ENCODE data around the gene TBCB.
A peak's percentile ranks its signal among the peaks of the same experiment; 100 is the strongest.

TBCB gene

GRCh38 chr19:36090910-36091695, 24.2 kb upstream of the TBCB start:
- H2BK120ac ChIP-seq (ENCODE audit: low read depth, low read length), result no peak overlapping the region
- peaks cover 0 to 2% of the 10 kb centered on the region in 2 donors for H3K9me3 ChIP-seq (replicated peaks in 1 of 2; ENCODE audit: control insufficient read depth in 2 of 2, insufficient read depth in 1 of 2, low read depth in 1 of 2, low read length in 2 of 2)
- H2AK5ac ChIP-seq (ENCODE audit: low read depth, low read length), result no peak overlapping the region
- H4K8ac ChIP-seq (ENCODE audit: low read depth, low read length), result no peak overlapping the region
- no peak overlapping the region for H3K4ac ChIP-seq (ENCODE audit: low read length)
- H3K9ac ChIP-seq (ENCODE audit: low read depth, low read length, poor library complexity), result no peak overlapping the region
- no peak overlapping the region for H2BK15ac ChIP-seq (ENCODE audit: low read length)
- no peak overlapping the region for H3K18ac ChIP-seq (ENCODE audit: low read length)
- WGBS, 2 donors (ENCODE audit: extremely low coverage in 2 of 2, insufficient read length in 2 of 2, insufficient replicate concordance in 1 of 2), result no CpG with 5 or more reads among the region's 13 CpGs
- H3K27ac ChIP-seq (replicated peaks; ENCODE audit: low read length), result no peak overlapping the region
- H2BK5ac ChIP-seq (ENCODE audit: low read length), result no peak overlapping the region
- H4K91ac ChIP-seq (ENCODE audit: low read depth, low read length, poor library complexity), result no peak overlapping the region
- no peak overlapping the region for H3K23ac ChIP-seq (ENCODE audit: low read depth, low read length, poor library complexity)
- H3K4me1 ChIP-seq (ENCODE audit: control insufficient read depth in 2 of 2, insufficient read depth in 1 of 2, low read depth in 1 of 2, low read length in 2 of 2), result no peaks in the 10 kb centered on the region
- H3K79me1 ChIP-seq (ENCODE audit: low read depth, low read length), result no peaks in the 10 kb centered on the region
- no peak for DNase-seq (ENCODE audit: low spot score)
- no peak overlapping the region for H3K4me3 ChIP-seq (ENCODE audit: low read length in 2 of 2)
- H2AFZ ChIP-seq (ENCODE audit: low read length), result no peak overlapping the region
- H3K14ac ChIP-seq (ENCODE audit: low read length), result no peak overlapping the region
- H2BK12ac ChIP-seq (ENCODE audit: low read length), result no peak overlapping the region
- peaks cover 54 to 94% of the 10 kb centered on the region in 2 donors for H3K36me3 ChIP-seq (replicated peaks in 1 of 2; ENCODE audit: control insufficient read depth in 2 of 2, insufficient read depth in 2 of 2, low read length in 2 of 2)
- H3K27me3 ChIP-seq (ENCODE audit: control insufficient read depth in 3 of 3, insufficient read depth in 3 of 3, low read depth in 1 of 3, low read length in 3 of 3), result no peaks in the 10 kb centered on the region
- H3K4me2 ChIP-seq (ENCODE audit: insufficient read depth, low read length, poor library complexity, severe bottlenecking), result no peak overlapping the region

- H3K27me3 ChIP-seq (ENCODE audit: control insufficient read depth in 3 of 3, insufficient read depth in 3 of 3, low read depth in 1 of 3, low read length in 3 of 3), result no peaks in the 10 kb centered on the region
- no peak overlapping the region for H3K9ac ChIP-seq (ENCODE audit: low read depth, low read length, poor library complexity)
- H4K8ac ChIP-seq (ENCODE audit: low read depth, low read length), result no peak overlapping the region
- H2BK5ac ChIP-seq (ENCODE audit: low read length), result no peak overlapping the region
- no peak overlapping the region for H2AK5ac ChIP-seq (ENCODE audit: low read depth, low read length)
- no peak overlapping the region for H3K27ac ChIP-seq (replicated peaks; ENCODE audit: low read length)
- WGBS, 2 donors (ENCODE audit: extremely low coverage in 2 of 2, insufficient read length in 2 of 2, insufficient replicate concordance in 1 of 2), result no CpG with 5 or more reads among the region's 7 CpGs
- DNase-seq (ENCODE audit: low spot score), result no peak
- H3K18ac ChIP-seq (ENCODE audit: low read length), result peak overlapping the region; percentile 9
- no peak overlapping the region for H3K4ac ChIP-seq (ENCODE audit: low read length)
- no peak overlapping the region for H3K4me2 ChIP-seq (ENCODE audit: insufficient read depth, low read length, poor library complexity, severe bottlenecking)
- H3K79me1 ChIP-seq (ENCODE audit: low read depth, low read length), result no peaks in the 10 kb centered on the region
- no peak overlapping the region for H2BK15ac ChIP-seq (ENCODE audit: low read length)
- H3K9me3 ChIP-seq (replicated peaks in 1 of 2; ENCODE audit: control insufficient read depth in 2 of 2, insufficient read depth in 1 of 2, low read depth in 1 of 2, low read length in 2 of 2), result no peaks in the 10 kb centered on the region
- no peak overlapping the region for H2BK12ac ChIP-seq (ENCODE audit: low read length)
- peaks cover 0 to 8% of the 10 kb centered on the region in 2 donors for H3K4me1 ChIP-seq (ENCODE audit: control insufficient read depth in 2 of 2, insufficient read depth in 1 of 2, low read depth in 1 of 2, low read length in 2 of 2)
- H3K14ac ChIP-seq (ENCODE audit: low read length), result no peak overlapping the region
- no peak overlapping the region for H2AFZ ChIP-seq (ENCODE audit: low read length)
- H4K91ac ChIP-seq (ENCODE audit: low read depth, low read length, poor library complexity), result no peak overlapping the region
- peak overlapping the region in 1 of 2 donors; percentile 26 for H3K4me3 ChIP-seq (ENCODE audit: low read length in 2 of 2)
- H3K36me3 ChIP-seq (replicated peaks in 1 of 2; ENCODE audit: control insufficient read depth in 2 of 2, insufficient read depth in 2 of 2, low read length in 2 of 2), result peaks cover 50 to 94% of the 10 kb centered on the region in 2 donors
- H2BK120ac ChIP-seq (ENCODE audit: low read depth, low read length), result peak overlapping the region; percentile 27
- no peak overlapping the region for H3K23ac ChIP-seq (ENCODE audit: low read depth, low read length, poor library complexity)
Observed at GRCh38 chr19:36092566-36092965, 22.7 kb upstream of the TBCB start.

GRCh38 chr19:36093146-36093662, 22.1 kb upstream of the TBCB start:
- H2AK5ac ChIP-seq (ENCODE audit: low read depth, low read length), result no peak overlapping the region
- H3K9ac ChIP-seq (ENCODE audit: low read depth, low read length, poor library complexity), result no peak overlapping the region
- no peak overlapping the region for H4K8ac ChIP-seq (ENCODE audit: low read depth, low read length)
- no peak overlapping the region for H3K4ac ChIP-seq (ENCODE audit: low read length)
- peaks cover 0 to 8% of the 10 kb centered on the region in 2 donors for H3K4me1 ChIP-seq (ENCODE audit: control insufficient read depth in 2 of 2, insufficient read depth in 1 of 2, low read depth in 1 of 2, low read length in 2 of 2)
- no peak overlapping the region for H2BK5ac ChIP-seq (ENCODE audit: low read length)
- no peak overlapping the region for H2AFZ ChIP-seq (ENCODE audit: low read length)
- no peaks in the 10 kb centered on the region for H3K79me1 ChIP-seq (ENCODE audit: low read depth, low read length)
- no peak overlapping the region for H3K4me3 ChIP-seq (ENCODE audit: low read length in 2 of 2)
- peaks cover 47 to 94% of the 10 kb centered on the region in 2 donors for H3K36me3 ChIP-seq (replicated peaks in 1 of 2; ENCODE audit: control insufficient read depth in 2 of 2, insufficient read depth in 2 of 2, low read length in 2 of 2)
- no peak overlapping the region for H3K23ac ChIP-seq (ENCODE audit: low read depth, low read length, poor library complexity)
- H3K18ac ChIP-seq (ENCODE audit: low read length), result no peak overlapping the region
- no peak overlapping the region for H2BK15ac ChIP-seq (ENCODE audit: low read length)
- no peaks in the 10 kb centered on the region for H3K27me3 ChIP-seq (ENCODE audit: control insufficient read depth in 3 of 3, insufficient read depth in 3 of 3, low read depth in 1 of 3, low read length in 3 of 3)
- DNase-seq (ENCODE audit: low spot score), result no peak
- WGBS, 2 donors (ENCODE audit: extremely low coverage in 2 of 2, insufficient read length in 2 of 2, insufficient replicate concordance in 1 of 2), result no CpG with 5 or more reads among the region's 5 CpGs
- H3K14ac ChIP-seq (ENCODE audit: low read length), result no peak overlapping the region
- no peaks in the 10 kb centered on the region for H3K9me3 ChIP-seq (replicated peaks in 1 of 2; ENCODE audit: control insufficient read depth in 2 of 2, insufficient read depth in 1 of 2, low read depth in 1 of 2, low read length in 2 of 2)
- H4K91ac ChIP-seq (ENCODE audit: low read depth, low read length, poor library complexity), result no peak overlapping the region
- no peak overlapping the region for H2BK120ac ChIP-seq (ENCODE audit: low read depth, low read length)
- H2BK12ac ChIP-seq (ENCODE audit: low read length), result no peak overlapping the region
- H3K27ac ChIP-seq (replicated peaks; ENCODE audit: low read length), result no peak overlapping the region
- no peak overlapping the region for H3K4me2 ChIP-seq (ENCODE audit: insufficient read depth, low read length, poor library complexity, severe bottlenecking)

- Histone ChIP-seq H3K9ac (ENCODE audit: low read depth, low read length, poor library complexity) (no peak overlapping the region), H3K36me3 (replicated peaks in 1 of 2; ENCODE audit: control insufficient read depth in 2 of 2, insufficient read depth in 2 of 2, low read length in 2 of 2) (peaks cover 42 to 94% of the 10 kb centered on the region in 2 donors), H3K4me2 (ENCODE audit: insufficient read depth, low read length, poor library complexity, severe bottlenecking) (no peak overlapping the region), H3K4me3 (ENCODE audit: low read length in 2 of 2) (peak overlapping the region in 1 of 2 donors; percentile 61), H3K14ac (ENCODE audit: low read length) (no peak overlapping the region), H2BK120ac (ENCODE audit: low read depth, low read length) (no peak overlapping the region), H2AFZ (ENCODE audit: low read length) (no peak overlapping the region), H3K9me3 (replicated peaks in 1 of 2; ENCODE audit: control insufficient read depth in 2 of 2, insufficient read depth in 1 of 2, low read depth in 1 of 2, low read length in 2 of 2) (no peaks in the 10 kb centered on the region), H2BK15ac (ENCODE audit: low read length) (no peak overlapping the region), H4K91ac (ENCODE audit: low read depth, low read length, poor library complexity) (no peak overlapping the region), H2BK5ac (ENCODE audit: low read length) (no peak overlapping the region), H3K27ac (replicated peaks; ENCODE audit: low read length) (no peak overlapping the region), H3K18ac (ENCODE audit: low read length) (no peak overlapping the region), H3K79me1 (ENCODE audit: low read depth, low read length) (no peaks in the 10 kb centered on the region), H3K23ac (ENCODE audit: low read depth, low read length, poor library complexity) (no peak overlapping the region), H2AK5ac (ENCODE audit: low read depth, low read length) (no peak overlapping the region), H3K4me1 (ENCODE audit: control insufficient read depth in 2 of 2, insufficient read depth in 1 of 2, low read depth in 1 of 2, low read length in 2 of 2) (peaks cover 0 to 8% of the 10 kb centered on the region in 2 donors), H3K27me3 (ENCODE audit: control insufficient read depth in 3 of 3, insufficient read depth in 3 of 3, low read depth in 1 of 3, low read length in 3 of 3) (no peaks in the 10 kb centered on the region), H2BK12ac (ENCODE audit: low read length) (no peak overlapping the region), H3K4ac (ENCODE audit: low read length) (no peak overlapping the region), H4K8ac (ENCODE audit: low read depth, low read length) (no peak overlapping the region)
- no peak for DNase-seq (ENCODE audit: low spot score)
- WGBS, 2 donors (ENCODE audit: extremely low coverage in 2 of 2, insufficient read length in 2 of 2, insufficient replicate concordance in 1 of 2), result no CpG with 5 or more reads among the region's 6 CpGs
Observed at GRCh38 chr19:36093687-36094086, 21.6 kb upstream of the TBCB start.

All from neuronal stem cell (in vitro differentiated cells).